ENCODE measurements around the gene CHD3.

DNA sequence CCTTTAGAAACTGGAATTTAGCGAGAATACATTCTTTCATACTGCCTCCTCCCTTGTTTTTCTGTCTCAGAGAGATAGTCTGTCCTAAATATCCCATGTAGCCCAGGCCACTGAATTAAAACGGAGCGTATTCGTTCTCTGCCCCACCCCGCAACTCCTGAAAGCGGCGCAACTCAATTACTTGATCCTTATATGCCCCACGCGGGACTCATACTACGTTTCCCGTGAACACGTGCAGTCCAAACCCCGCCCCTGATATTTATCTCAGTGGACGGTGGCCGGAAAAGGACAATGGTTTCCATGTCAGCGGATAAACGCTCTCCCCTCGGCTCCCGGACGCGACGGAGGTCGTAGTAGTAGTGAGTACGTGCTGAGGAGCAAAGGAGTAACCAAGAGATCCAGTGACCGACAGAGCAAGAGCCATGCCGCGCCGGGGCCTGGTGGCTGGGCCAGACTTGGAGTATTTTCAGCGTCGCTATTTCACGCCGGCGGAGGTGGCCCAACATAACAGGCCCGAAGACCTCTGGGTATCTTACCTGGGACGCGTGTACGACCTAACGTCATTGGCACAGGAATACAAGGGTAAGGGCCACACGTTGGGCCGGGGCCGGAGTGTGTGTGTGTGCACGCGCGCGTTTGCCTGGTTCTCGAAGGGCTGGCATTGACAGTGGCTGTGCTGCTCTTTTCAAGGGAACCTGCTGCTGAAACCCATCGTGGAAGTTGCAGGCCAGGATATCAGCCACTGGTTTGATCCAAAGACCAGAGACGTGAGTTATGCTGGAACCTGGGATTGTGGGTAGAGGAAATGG lies 30.7 kb upstream of the CHD3 start, which contains the start of gene CYB5D1:
- TF ChIP-seq, protein P1, sequence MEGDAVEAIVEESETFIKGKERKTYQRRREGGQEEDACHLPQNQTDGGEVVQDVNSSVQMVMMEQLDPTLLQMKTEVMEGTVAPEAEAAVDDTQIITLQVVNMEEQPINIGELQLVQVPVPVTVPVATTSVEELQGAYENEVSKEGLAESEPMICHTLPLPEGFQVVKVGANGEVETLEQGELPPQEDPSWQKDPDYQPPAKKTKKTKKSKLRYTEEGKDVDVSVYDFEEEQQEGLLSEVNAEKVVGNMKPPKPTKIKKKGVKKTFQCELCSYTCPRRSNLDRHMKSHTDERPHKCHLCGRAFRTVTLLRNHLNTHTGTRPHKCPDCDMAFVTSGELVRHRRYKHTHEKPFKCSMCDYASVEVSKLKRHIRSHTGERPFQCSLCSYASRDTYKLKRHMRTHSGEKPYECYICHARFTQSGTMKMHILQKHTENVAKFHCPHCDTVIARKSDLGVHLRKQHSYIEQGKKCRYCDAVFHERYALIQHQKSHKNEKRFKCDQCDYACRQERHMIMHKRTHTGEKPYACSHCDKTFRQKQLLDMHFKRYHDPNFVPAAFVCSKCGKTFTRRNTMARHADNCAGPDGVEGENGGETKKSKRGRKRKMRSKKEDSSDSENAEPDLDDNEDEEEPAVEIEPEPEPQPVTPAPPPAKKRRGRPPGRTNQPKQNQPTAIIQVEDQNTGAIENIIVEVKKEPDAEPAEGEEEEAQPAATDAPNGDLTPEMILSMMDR (IDR thresholded peaks at IDR 0.05; ENCODE audit: low read length) = no peak
- no peak for TF ChIP-seq EZH2 (IDR thresholded peaks at IDR 0.05; ENCODE audit: borderline replicate concordance, low read length)

Data from OCI-LY1 (cell line).